SH-SY5Y (cell line): ENCODE data around the gene STT3B.

Experiments
- GATA2 ChIP-seq: IDR thresholded peaks from 2 replicates; pipeline ENCODE4 v1.6.1; 2011; ENCODE audit warnings: mild to moderate bottlenecking, low read depth, low read length
- GATA3 ChIP-seq: IDR thresholded peaks from 2 replicates; pipeline ENCODE4 v1.6.1; 2011; ENCODE audit warnings: low read depth, mild to moderate bottlenecking, low read length, moderate library complexity

GRCh38 chr3:31490502-31490901 lies 42.2 kb upstream of the STT3B start:
- no peak for TF ChIP-seq GATA3
- TF ChIP-seq GATA2, result no peak
